Measurements from ENCODE around the gene IVNS1ABP.

The IVNS1ABP gene

GRCh38 chr1:185291159-185291558 lies 25.9 kb downstream of the IVNS1ABP start:
- no peak for TF ChIP-seq CTCF (IDR thresholded peaks at IDR 0.05; ENCODE audit: insufficient read depth, low read length, poor library complexity, severe bottlenecking)
- no peaks in the 10 kb centered on the region for H3K27me3 ChIP-seq (replicated peaks; ENCODE audit: control insufficient read depth, insufficient read depth, low read length)
- no peaks in the 10 kb centered on the region; the same call in none of the 2 replicates for H3K36me3 ChIP-seq (ENCODE audit: control insufficient read depth, insufficient read depth, low read length)
- DNase-seq (ENCODE audit: extremely low read depth, insufficient read length): no peak
- no peak overlapping the region for H3K4me3 ChIP-seq (replicated peaks; ENCODE audit: low read depth, low read length)

- Histone ChIP-seq H3K4me3 (replicated peaks; ENCODE audit: low read depth, low read length) (no peak overlapping the region), H3K36me3 (ENCODE audit: control insufficient read depth, insufficient read depth, low read length) (no peaks in the 10 kb centered on the region; the same call in 1 of the 2 replicates), H3K27me3 (replicated peaks; ENCODE audit: control insufficient read depth, insufficient read depth, low read length) (no peaks in the 10 kb centered on the region)
- TF ChIP-seq CTCF (IDR thresholded peaks at IDR 0.05; ENCODE audit: insufficient read depth, low read length, poor library complexity, severe bottlenecking): no peak
- DNase-seq (ENCODE audit: extremely low read depth, insufficient read length): no peak
Measured at GRCh38 chr1:185289880-185290279, 27.2 kb downstream of the IVNS1ABP start.

- Histone ChIP-seq H3K36me3 (ENCODE audit: control insufficient read depth, insufficient read depth, low read length) (no peaks in the 10 kb centered on the region), H3K27me3 (replicated peaks; ENCODE audit: control insufficient read depth, insufficient read depth, low read length) (no peaks in the 10 kb centered on the region), H3K4me3 (replicated peaks; ENCODE audit: low read depth, low read length) (no peak overlapping the region)
- no peak for DNase-seq (ENCODE audit: extremely low read depth, insufficient read length)
- no peak for TF ChIP-seq CTCF (IDR thresholded peaks at IDR 0.05; ENCODE audit: insufficient read depth, low read length, poor library complexity, severe bottlenecking)
Measured at GRCh38 chr1:185288435-185288834, 28.6 kb downstream of the IVNS1ABP start.

- no peaks in the 10 kb centered on the region for H3K36me3 ChIP-seq (ENCODE audit: control insufficient read depth, insufficient read depth, low read length)
- DNase-seq (ENCODE audit: extremely low read depth, insufficient read length): no peak
- no peak for TF ChIP-seq CTCF (IDR thresholded peaks at IDR 0.05; ENCODE audit: insufficient read depth, low read length, poor library complexity, severe bottlenecking)
- H3K4me3 ChIP-seq (replicated peaks; ENCODE audit: low read depth, low read length): no peak overlapping the region
- no peaks in the 10 kb centered on the region for H3K27me3 ChIP-seq (replicated peaks; ENCODE audit: control insufficient read depth, insufficient read depth, low read length)
Measured at GRCh38 chr1:185287451-185287850, 29.6 kb downstream of the IVNS1ABP start.

- no peaks in the 10 kb centered on the region for H3K36me3 ChIP-seq (ENCODE audit: control insufficient read depth, insufficient read depth, low read length)
- H3K4me3 ChIP-seq (replicated peaks; ENCODE audit: low read depth, low read length): no peak overlapping the region
- no peaks in the 10 kb centered on the region for H3K27me3 ChIP-seq (replicated peaks; ENCODE audit: control insufficient read depth, insufficient read depth, low read length)
- no peak for DNase-seq (ENCODE audit: extremely low read depth, insufficient read length)
- TF ChIP-seq CTCF (IDR thresholded peaks at IDR 0.05; ENCODE audit: insufficient read depth, low read length, poor library complexity, severe bottlenecking): no peak
Measured at GRCh38 chr1:185284533-185285276, 32.3 kb downstream of the IVNS1ABP start.

Data from GM06990 (cell line).